ENCODE data around the gene LRRC59.
"Not testable (repeated sequence)": the region's sequence is repeated elsewhere in the genome, so short reads cannot be mapped to it uniquely, and the experiment has no call there.

Gene LRRC59

DNA sequence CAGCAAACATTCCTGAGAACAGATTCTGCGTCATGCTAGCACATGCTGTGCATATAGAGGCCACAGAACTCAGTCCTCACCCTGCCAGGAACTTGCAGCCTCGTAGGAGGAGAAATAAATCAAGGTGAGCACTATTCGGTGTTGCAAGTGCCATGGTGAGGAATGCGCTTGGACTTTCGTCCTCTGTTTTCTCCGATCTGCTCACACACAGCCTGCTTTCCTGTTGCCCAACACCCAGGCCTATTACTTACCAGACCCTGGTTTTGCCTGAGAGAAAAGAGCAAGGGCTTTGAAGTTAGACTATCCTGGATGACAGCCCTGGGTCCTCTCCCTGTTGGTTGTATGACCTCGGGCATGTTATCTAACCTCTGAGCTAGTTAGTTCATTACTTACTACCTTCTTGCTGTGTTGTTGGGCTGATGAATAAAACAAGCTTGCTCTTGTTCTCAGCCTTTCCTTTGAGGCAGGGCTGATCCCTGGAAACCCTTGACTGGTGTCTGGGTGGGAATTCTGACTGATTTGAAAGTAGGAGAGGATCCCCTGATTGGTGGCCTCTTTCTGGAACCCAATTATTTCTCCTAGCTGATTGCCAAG is 31.6 kb upstream of the LRRC59 start:
- peak overlapping the region; percentile 85 for H3K27ac ChIP-seq
- ChIA-PET POLR2A (ENCODE audit: low non-redundant PET) (no interaction called here), CTCF (interaction anchor here (0.6 to 1.4 kb wide), 3 partner anchors 13 to 83 kb away, joined by 4 to 8 read pairs (median 6); partner anchors contain the start of gene LRRC59)
- DNase-seq (ENCODE audit: low spot score) = peak; percentile 75
- TF ChIP-seq, protein P1, sequence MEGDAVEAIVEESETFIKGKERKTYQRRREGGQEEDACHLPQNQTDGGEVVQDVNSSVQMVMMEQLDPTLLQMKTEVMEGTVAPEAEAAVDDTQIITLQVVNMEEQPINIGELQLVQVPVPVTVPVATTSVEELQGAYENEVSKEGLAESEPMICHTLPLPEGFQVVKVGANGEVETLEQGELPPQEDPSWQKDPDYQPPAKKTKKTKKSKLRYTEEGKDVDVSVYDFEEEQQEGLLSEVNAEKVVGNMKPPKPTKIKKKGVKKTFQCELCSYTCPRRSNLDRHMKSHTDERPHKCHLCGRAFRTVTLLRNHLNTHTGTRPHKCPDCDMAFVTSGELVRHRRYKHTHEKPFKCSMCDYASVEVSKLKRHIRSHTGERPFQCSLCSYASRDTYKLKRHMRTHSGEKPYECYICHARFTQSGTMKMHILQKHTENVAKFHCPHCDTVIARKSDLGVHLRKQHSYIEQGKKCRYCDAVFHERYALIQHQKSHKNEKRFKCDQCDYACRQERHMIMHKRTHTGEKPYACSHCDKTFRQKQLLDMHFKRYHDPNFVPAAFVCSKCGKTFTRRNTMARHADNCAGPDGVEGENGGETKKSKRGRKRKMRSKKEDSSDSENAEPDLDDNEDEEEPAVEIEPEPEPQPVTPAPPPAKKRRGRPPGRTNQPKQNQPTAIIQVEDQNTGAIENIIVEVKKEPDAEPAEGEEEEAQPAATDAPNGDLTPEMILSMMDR (conservative IDR thresholded peaks at IDR 0.05; ENCODE audit: low read depth) = no peak

DNA sequence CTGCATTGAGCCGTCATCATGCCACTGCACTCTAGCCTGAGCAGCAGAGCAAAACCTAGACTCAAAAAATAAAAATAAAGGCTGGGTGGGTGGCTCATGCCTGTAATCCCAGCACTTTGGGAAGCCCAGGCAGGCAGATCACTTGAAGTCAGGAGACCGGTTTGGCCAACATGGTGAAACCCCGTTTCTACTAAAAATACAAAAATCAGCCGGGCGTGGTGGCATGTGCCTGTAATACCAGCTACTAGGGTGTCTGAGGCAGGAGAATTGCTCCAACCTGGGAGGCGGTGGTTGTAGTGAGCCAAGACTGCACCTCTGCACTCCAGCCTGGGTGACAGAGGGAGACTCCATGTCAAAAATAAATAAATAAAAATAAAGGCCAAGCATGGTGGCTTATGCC is 30.8 kb upstream of the LRRC59 start:
- POLR2A ChIA-PET (ENCODE audit: low non-redundant PET); DNase-seq (ENCODE audit: low spot score): not testable (repeated sequence)
- peak overlapping the region; percentile 85 for H3K27ac ChIP-seq
- CTCF ChIA-PET = interaction anchor here (0.6 to 1.2 kb wide), 2 partner anchors 14 to 84 kb away, joined by 4 to 6 read pairs; no protein-coding TSS in a partner anchor

DNA sequence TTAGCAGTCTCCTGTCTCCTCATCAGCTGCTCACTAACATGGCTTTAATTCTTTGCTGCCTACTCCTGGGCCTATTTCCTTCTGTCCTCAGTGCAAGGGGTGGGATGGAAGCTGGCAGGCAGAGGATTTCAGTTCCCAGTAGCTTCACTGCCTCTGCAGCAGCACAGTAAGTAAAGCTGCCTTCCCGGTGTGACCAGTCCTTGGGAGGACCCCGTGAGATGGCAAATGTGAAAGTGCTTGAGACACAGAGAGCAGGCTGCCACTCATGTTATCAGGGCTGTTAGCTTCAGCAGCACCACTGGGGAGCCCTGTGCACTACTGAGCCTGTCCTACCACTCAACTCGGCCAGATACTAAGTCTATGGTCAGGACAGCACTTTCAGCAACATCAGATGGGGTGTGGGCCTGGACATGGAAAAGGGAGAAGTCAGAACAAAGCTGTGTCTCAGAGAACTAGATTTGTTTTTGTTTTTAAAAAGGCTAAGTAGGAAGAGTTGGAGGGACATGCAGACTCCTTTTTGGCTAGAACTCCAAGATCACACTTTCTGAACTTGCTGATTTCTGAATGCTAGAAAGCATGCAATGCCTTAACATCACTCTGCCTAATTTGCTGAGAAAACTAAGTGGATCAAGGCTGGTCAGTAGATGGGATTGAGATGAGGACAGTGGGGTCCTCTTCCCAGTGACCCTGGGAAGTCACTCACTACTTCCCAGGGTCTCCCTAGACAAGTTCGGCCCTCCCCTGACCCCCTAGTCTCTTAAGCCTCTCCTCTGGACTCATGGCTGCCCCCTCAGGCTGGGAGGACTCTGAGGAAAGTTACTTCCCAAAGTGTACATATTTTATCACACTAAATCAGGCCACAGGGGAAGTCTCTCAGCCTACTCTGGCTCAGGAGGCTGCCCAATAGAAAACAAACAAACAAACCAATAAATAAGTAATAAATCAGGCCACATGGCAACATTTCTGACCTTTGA is 29.8 kb upstream of the LRRC59 start:
- ChIA-PET POLR2A (ENCODE audit: low non-redundant PET) (interaction anchor here (0.5 to 1.7 kb wide), 2 partner anchors 10 to 30 kb away, joined by 3 to 4 read pairs; partner anchors contain the start of gene LRRC59), CTCF (interaction anchor here (0.6 to 3.0 kb wide), 6 partner anchors 8 to 61 kb away, joined by 3 to 16 read pairs (median 4); partner anchors contain the start of genes LRRC59 and RSAD1)
- H3K27ac ChIP-seq = peak overlapping the region; percentile 85
- peak; percentile 53 for DNase-seq (ENCODE audit: low spot score)
- TF ChIP-seq, protein P1 (conservative IDR thresholded peaks at IDR 0.05; ENCODE audit: low read depth) = peak; percentile 69

DNA sequence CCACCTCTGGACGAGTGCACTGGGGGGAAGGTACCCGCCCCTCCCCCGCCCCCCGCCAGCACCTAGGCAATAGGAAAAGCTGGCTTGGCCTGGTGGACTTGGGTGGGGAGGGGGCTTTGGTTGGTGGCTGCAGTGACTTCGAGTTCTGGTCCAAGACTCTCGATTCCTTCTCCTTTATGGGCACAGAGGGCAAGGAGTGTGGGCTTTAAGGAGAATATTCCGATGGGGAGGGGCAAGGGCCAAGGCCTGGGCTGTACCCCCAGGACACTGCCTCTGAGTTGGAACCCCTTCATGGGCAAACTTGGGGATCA is 29.1 kb upstream of the LRRC59 start:
- peak overlapping the region; percentile 85 for H3K27ac ChIP-seq
- ChIA-PET CTCF (interaction anchor here (0.7 to 3.0 kb wide), 4 partner anchors 21 to 61 kb away, joined by 3 to 16 read pairs (median 5); partner anchors contain the start of genes LRRC59 and RSAD1), POLR2A (ENCODE audit: low non-redundant PET) (interaction anchor here (0.5 to 1.7 kb wide), 3 partner anchors 10 to 29 kb away, joined by 3 to 6 read pairs (median 4); partner anchors contain the start of gene LRRC59)

DNA sequence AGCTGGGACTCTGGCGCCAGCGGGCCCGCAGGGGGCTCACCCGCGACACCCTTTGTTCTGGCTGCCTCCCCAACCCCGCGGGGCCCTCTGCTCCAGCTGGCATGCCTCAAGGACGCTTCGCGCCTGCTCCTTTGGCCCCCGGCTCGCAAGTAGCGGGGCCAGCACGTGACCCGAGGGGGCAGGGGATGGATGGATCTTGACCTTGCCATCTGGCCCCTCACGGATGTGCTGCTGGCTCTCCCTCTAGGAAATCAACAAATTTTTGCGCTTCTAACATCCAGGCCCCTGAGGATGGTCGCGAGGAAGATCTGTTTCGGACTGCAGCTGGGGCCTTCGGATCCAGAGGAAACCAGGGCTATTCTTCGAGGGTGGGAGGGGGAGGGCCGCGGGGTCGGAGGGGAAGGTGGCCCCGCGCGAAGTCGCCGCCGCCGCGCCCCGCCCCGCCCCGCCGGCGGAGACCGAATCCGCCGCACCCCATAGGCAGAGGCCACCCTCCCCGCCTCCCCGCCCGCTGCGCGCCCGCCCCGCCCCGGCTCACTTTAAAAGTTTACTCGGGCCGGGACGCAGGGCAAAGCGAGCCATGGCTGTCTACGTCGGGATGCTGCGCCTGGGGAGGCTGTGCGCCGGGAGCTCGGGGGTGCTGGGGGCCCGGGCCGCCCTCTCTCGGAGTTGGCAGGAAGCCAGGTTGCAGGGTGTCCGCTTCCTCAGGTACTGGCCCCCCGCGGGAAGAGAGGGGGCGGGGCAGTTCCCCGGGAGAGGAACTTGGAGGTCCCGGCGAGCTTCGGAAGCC is 28.6 kb upstream of the LRRC59 start, which contains the start of gene ACSF2:
Gene ACSF2, plus strand, starts transcription at position 537 of the 790 bp plus-strand sequence. Its CDS starts 44 bp downstream, at position 581.
- ChIA-PET CTCF (interaction anchor here (0.7 to 3.0 kb wide), 3 partner anchors 29 to 62 kb away, joined by 3 to 16 read pairs (median 5); partner anchors contain the start of genes LRRC59 and RSAD1), POLR2A (ENCODE audit: low non-redundant PET) (interaction anchor here (0.5 to 1.7 kb wide), 3 partner anchors 11 to 29 kb away, joined by 3 to 6 read pairs (median 4); partner anchors contain the start of gene LRRC59)
- peak; percentile 87 for DNase-seq (ENCODE audit: low spot score)
- TF ChIP-seq, protein P1 (conservative IDR thresholded peaks at IDR 0.05; ENCODE audit: low read depth) = no peak
- peak within 1 kb of the TSS; percentile 85 for H3K27ac ChIP-seq

More for the DNA sequence above, 29.1 kb upstream of the LRRC59 start:
- TF ChIP-seq, protein P1 (conservative IDR thresholded peaks at IDR 0.05; ENCODE audit: low read depth) = no peak
- no peak for DNase-seq (ENCODE audit: low spot score)

DNA sequence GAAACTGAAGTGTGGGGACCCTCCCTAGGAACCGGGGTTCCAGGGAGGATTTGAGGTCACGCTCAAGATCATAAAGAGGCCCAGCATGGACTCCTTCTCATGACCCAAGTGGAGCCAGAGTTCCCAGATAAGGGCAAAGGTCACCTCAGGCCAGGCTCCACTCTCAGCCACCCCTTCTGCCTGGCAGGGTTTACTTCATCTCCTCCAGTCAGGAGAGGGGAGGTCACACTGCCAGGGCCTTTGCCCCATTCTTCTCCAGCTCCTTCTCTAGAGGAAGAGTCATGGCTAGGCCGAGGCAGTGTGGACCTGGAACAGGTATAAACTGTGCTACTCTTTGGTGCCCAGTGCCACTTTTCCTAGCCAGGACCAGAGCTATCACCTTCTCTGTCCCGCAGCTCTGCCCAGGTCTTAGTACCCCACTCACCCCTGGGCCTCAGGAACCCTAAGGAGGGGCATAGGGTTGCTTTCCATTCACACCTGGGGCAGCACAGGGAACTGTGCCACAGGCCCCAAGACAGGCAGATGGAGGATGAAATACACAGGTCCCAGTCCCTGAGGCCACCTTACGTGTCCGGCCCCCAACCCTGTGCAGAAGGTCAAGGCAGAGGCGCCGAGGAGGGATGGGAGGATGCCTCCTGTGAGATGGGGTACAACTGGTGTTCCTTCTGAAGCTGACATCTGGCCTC is 27.8 kb upstream of the LRRC59 start:
- POLR2A ChIA-PET (ENCODE audit: low non-redundant PET) = no interaction called here
- CTCF ChIA-PET = interaction anchor here (3.0 kb wide), 1 partner anchor 28 kb away, joined by 16 read pairs; the partner anchor contains the start of gene LRRC59
- TF ChIP-seq, protein P1 (conservative IDR thresholded peaks at IDR 0.05; ENCODE audit: low read depth) = no peak
- DNase-seq (ENCODE audit: low spot score) = no peak
- H3K27ac ChIP-seq = peak overlapping the region; percentile 85

All from RWPE1 (cell line).